GM18526 (cell line): ENCODE measurements around the gene MRE11.

Source experiments
- POLR2A ChIP-seq: IDR thresholded peaks from 3 replicates; pipeline ENCODE4 v1.6.1; 2011; ENCODE audit not compliant: insufficient read length; ENCODE audit errors: extremely low read depth

Gene MRE11

DNA sequence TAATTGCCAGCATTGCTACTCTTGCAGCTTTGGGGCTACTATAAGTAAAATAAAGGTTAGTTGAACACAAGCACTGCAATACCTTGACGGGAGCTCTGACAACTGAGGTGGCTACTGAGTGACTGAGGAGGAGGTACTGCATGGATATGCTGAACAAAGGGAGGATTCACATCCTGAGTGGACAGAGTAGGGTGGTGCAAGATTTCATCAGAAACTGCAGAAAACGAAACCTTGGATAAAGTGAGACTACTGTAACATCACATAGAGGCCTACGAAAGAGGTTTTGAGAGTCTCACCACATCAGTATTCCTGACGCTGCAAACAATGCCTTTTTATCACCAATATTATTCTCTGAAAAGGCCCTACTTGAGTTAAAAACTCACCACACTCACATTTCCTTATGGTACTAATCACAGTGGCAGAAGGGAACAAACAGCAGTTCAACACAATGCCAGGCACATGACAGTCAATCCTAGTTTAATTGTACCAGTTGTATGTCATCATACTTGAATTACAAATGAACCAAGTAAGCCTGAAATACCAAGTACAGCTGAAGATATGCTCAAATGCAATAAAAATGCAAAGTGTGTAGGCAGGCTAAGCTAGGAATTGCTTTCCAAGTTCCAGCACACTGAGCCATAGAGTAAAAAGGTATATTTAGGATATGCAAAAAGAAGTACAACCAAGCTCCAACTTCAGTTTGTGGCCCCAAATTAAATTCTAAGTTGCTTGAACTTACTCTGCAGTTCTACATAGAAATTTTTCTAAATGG lies 88.4 kb downstream of the MRE11 start:
- TF ChIP-seq POLR2A = no peak

DNA sequence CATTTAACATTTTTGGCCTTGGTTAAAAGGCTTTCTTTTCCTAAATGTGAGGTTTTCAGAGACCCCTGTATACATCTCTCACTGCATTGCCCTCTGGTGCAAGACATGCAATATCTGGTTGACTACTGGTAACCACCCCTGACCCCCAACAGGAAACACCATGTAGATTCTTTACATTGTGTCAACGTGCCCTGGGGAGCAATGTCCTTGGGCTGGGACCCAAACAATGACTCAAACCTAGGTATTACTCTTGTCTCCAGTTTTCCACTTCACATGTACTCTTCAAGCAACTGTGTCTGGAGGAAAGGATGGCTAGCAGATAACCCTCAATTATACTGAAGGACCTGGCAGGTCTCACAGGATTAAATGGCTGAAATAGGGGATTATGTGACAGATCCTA lies 91.3 kb downstream of the MRE11 start:
- TF ChIP-seq POLR2A = no peak

DNA sequence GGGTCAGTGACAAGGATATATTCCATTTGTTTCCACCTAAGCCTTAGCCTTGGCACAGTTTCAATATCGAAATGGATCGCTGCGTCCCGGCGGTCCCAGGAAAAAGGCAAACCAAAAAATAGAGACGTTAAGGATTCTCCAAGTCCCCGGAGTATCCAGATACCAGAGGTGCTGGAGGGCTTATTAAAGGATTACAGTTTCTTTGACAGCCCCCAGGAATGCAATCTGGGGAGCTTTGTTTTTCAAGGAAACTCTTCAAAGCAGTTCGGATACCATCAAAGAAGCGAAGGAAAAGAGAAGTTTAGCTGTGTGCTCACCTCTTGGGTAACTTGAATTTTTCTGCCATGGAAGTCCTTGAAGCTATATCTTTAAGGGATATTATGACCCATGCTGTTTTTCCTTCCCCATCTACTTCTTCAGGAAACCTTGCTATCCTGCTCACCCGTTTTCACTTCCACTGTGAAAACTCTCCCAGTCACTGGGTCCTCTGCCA lies 91.8 kb downstream of the MRE11 start:
- TF ChIP-seq POLR2A = no peak

DNA sequence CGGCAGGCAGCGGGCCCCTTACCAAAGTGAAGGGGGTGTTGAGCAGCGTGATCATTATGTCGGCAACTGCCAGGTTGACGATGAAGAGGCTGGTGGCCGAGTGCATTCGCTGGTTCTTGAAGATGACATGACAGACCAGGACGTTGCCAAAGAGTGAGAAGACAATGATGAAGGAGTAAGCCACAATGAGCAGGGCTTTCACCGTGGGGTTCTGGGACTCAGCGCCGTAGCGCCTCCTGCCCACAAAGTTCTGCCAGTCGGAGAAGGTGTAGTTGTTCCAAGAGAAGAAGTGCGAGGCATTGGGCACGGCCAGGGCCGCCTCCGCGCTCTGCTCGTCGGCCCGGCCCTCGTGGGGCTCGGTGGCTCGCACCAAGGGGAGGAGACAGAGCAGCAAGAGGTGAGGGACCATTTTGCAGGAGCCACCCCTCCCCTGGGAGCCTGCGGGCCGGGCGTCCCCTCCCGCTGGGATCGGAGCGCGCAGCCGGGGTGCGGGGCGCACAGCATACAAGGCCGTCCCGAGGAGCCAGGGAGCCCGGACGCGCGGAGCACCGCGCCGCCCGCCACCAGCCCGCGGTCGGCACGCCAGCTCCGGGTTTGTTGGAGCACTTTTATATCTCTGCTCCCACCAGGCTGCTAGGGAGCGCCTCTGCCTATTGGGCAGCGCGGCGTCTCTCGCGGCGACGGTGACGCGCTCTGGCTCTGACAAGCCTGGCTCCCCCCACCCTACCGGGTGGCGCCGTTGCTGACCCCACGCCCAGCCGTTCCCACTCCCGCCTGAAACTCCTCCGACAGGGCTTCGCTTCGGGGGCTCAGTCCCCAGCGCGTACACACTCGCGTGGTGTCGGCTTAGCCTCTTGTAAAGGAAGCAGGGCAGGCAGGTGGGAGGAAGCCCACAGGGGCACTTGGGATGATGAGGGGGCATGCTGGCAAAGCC lies 92.5 kb downstream of the MRE11 start, which contains the start of gene GPR83:
TSS of gene GPR83 (minus strand) at position 581 of the 934 bp plus-strand sequence. CDS start at position 409, 172 bp downstream.
- no peak for TF ChIP-seq POLR2A

DNA sequence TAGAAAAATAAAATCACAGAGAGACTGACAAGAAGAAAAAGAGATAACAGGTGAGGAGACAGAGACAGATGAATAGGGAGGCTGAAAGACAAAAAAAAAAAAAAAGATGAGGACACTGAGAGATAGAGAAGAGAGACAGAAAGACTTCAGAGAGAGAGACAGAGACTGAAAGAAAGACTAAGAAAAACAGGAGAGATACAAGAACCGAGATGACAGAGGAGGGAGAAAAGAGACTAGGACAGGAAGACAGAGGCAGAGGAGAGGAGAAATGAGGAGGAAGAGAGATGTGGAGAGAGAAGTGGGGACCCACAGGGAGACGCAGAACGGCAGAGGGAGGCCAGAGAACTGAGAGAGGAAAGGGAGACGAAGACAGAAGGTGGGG lies 93.2 kb downstream of the MRE11 start:
- no peak for TF ChIP-seq POLR2A

DNA sequence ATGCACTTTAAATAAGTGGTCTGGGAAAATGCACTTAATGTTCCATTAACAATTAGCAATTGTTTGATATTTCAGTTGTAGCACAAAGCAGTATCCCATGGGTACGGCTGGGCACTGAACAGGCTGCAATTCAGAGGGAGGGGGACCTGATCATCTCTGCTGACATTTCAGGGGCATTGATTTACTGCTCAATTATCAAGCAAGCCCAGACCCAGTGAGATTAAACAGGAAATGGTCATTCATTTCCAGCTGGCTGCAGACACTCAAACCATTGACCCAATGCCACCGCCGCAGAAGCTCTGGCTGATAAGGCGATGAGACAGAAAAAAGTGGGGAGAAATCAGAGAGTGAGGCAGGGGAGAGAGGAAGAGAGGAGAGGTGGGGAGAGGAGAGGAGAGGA lies 93.6 kb downstream of the MRE11 start:
- no peak for TF ChIP-seq POLR2A

DNA sequence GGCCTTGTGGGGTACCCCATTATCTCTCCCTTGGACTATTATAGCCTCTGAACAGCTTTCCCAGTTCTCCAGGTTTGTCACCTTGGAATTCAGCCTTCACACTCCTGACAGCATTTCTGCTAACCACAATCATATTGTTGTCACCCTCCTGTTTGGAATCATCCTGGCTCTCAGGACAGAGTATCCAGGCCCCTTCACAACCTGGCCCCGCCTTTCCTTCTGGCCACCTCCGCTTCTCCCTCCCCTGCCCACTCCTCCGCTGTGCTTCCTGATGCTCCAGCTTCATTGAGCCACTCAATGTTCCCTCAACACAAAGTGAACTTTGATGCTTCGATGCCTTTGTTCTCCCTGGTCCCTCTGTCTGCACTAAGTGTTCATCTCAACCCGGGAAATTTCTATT lies 95.5 kb downstream of the MRE11 start:
- no peak for TF ChIP-seq POLR2A

DNA sequence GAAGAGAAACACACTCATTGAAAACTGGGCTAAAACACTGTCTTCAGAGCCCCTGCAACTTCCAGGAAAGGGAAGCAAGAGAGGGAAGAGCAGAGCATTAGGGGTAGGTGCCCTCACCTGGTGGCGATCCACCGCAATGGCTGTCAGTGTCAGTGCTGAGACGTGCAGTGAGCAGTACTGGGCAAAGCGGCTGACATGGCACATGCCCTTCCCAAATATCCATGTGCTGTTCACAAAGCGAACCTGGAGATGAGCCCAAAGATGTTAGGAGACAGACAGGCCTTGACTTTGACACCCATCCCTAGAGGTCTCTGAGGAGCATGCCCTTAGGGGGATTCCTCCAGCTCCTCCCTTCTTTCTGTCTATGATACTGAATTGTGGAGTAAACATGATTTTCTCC lies 97.4 kb downstream of the MRE11 start:
- no peak for TF ChIP-seq POLR2A

DNA sequence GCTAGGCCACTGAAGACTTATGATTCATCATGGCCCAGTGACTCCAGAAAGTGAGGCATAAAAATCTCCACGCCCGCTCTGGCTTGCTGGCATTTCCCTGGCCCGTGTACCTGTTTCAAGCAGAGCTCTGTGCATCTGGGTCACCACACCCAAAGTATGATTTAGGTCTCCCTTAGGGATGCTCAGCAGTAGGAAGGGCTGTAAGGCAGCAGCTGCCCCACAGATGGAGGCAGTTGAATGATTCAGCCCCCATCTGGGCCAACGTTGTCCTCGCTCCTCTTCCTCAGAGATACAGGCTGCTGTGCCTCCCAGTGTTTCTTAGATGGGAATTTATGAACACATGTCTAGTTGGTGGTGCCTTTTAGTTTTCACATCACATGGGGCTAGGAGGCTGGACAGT lies 114.0 kb downstream of the MRE11 start:
- TF ChIP-seq POLR2A = no peak

DNA sequence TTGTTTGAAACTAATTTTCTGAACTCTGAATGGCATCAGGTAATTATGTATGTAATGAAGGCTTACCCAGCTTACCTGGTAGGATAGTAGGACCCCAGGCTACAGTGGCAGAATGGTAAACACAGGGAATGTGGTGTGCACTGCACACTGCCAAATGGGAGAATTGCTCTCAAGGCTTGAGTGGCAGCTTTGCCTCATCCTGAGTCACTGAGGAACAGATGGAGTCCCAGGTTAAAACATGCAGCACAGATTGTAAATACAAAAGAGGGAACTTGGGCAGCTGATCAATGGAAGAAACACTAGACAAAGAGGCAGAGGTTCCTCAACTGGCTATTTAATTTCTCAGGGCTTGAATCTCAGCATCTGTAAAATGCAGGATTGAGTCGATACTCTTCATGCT lies 116.8 kb downstream of the MRE11 start:
- TF ChIP-seq POLR2A = no peak
